IMR-90 (cell line): ENCODE data around the gene ZNF423. TPM values are rescaled to one million over a fixed set of nuclear protein-coding genes. Genes with fewer than 3 reads are reported as not detected.

Experiments used
- ATAC-seq: fragments of 200-7000 bp; cut with Tn5 transposase; 2 replicates; pipeline ENCODE4 v1.9.1; 2020; ENCODE audit warnings: low read depth, mild to moderate bottlenecking, moderate library complexity
- BruUV-seq: library from RNA; stranded (reverse); fragments of 400-500 nt; replicated peaks from 2 replicates; lab custom pipeline; 2021; lab: Mats Ljungman, UMichigan
- CTCF ChIA-PET: fragments of 300-600 bp; formaldehyde crosslinking; extraction: SDS; loops from one replicate; lab custom pipeline; 2021; ENCODE audit warnings: antibody characterized with exemption; lab: Yijun Ruan, JAX
- POLR2A ChIA-PET: fragments of 300-600 bp; sonication (Branson Sonifier 250); formaldehyde crosslinking; loops from one replicate; lab custom pipeline; 2022; ENCODE audit warnings: antibody characterized with exemption; ENCODE audit not compliant: unreplicated experiment; lab: Charles Lee
- DNase-seq: peaks from one replicate; pipeline ENCODE4 v3.0.0; 2013
- H2AFZ ChIP-seq: replicated peaks from 2 replicates; pipeline ENCODE3; 2013; ENCODE audit warnings: low read length, mild to moderate bottlenecking; ENCODE audit not compliant: poor library complexity
- H2AK5ac ChIP-seq: 2 replicates; pipeline ENCODE4 v1.6.1; 2013; ENCODE audit warnings: low read depth, low read length, inconsistent platforms
- H2AK9ac ChIP-seq: replicated peaks from 2 replicates; pipeline ENCODE3; 2013; ENCODE audit warnings: mild to moderate bottlenecking, low read depth, low read length, moderate library complexity; ENCODE audit not compliant: poor library complexity
- H2BK120ac ChIP-seq: 2 replicates; pipeline ENCODE4 v1.6.1; 2013; ENCODE audit warnings: low read depth, low read length, inconsistent platforms
- H2BK15ac ChIP-seq: 3 replicates; pipeline ENCODE4 v1.6.1; 2013; ENCODE audit warnings: low read depth, low read length, inconsistent platforms
- H2BK20ac ChIP-seq: 2 replicates; pipeline ENCODE4 v1.6.1; 2013; ENCODE audit warnings: low read depth, mild to moderate bottlenecking, inconsistent platforms, low read length, moderate library complexity
- H2BK5ac ChIP-seq: 2 replicates; pipeline ENCODE4 v1.6.1; 2013; ENCODE audit warnings: mild to moderate bottlenecking, low read depth, low read length, inconsistent platforms; ENCODE audit not compliant: poor library complexity, severe bottlenecking
- H3K14ac ChIP-seq: replicated peaks from 2 replicates; pipeline ENCODE4 v1.6.1; 2013; ENCODE audit warnings: low read depth, low read length, inconsistent platforms
- H3K18ac ChIP-seq: 2 replicates; pipeline ENCODE4 v1.6.1; 2013; ENCODE audit warnings: low read depth, low read length, control low read depth
- H3K23ac ChIP-seq: 2 replicates; pipeline ENCODE4 v1.6.1; 2013; ENCODE audit warnings: low read depth, low read length, inconsistent platforms
- H3K27ac ChIP-seq: 2 replicates; pipeline ENCODE4 v1.5.1; 2013; ENCODE audit warnings: mild to moderate bottlenecking, control low read depth, low read length; ENCODE audit not compliant: insufficient read depth
- H3K27me3 ChIP-seq: 2 replicates; pipeline ENCODE4 v1.6.1; 2013; ENCODE audit warnings: low read length; ENCODE audit not compliant: control insufficient read depth, insufficient read depth
- H3K36me3 ChIP-seq: 2 replicates; pipeline ENCODE4 v1.6.1; 2013; ENCODE audit warnings: low read length, mixed read lengths; ENCODE audit not compliant: control insufficient read depth, insufficient read depth
- H3K4ac ChIP-seq: 2 replicates; pipeline ENCODE4 v1.6.1; 2013; ENCODE audit warnings: low read depth, low read length, inconsistent platforms
- H3K4me1 ChIP-seq: 2 replicates; pipeline ENCODE4 v1.6.1; 2013; ENCODE audit warnings: low read length, mixed read lengths; ENCODE audit not compliant: control insufficient read depth, insufficient read depth
- H3K4me2 ChIP-seq: 2 replicates; pipeline ENCODE4 v1.6.1; 2013; ENCODE audit warnings: low read depth, mild to moderate bottlenecking, control low read depth, low read length, moderate library complexity
- H3K4me3 ChIP-seq: 2 replicates; pipeline ENCODE4 v1.5.1; 2013; ENCODE audit warnings: low read depth, mild to moderate bottlenecking, control low read depth, low read length, moderate library complexity; ENCODE audit not compliant: insufficient read depth
- H3K56ac ChIP-seq: 2 replicates; pipeline ENCODE4 v1.6.1; 2013; ENCODE audit warnings: low read length, inconsistent platforms; ENCODE audit not compliant: insufficient read depth; ENCODE audit errors: extremely low read depth
- H3K79me1 ChIP-seq, 2 experiments: 2 replicates each; pipeline ENCODE4 v1.6.1; 2013; ENCODE audit warnings: low read length in 2 of 2, inconsistent platforms in 1 of 2, low read depth in 1 of 2
- H3K9ac ChIP-seq: 2 replicates; pipeline ENCODE4 v1.6.1; 2013; ENCODE audit warnings: low read depth, low read length, control low read depth
- H3K9me1 ChIP-seq: 2 replicates; pipeline ENCODE4 v1.6.1; 2013; ENCODE audit warnings: low read length, inconsistent platforms; ENCODE audit not compliant: insufficient read depth
- H3K9me3 ChIP-seq: 2 replicates; pipeline ENCODE4 v1.6.1; 2013; ENCODE audit warnings: low read length; ENCODE audit not compliant: control insufficient read depth, insufficient read depth
- H4K20me1 ChIP-seq: 2 replicates; pipeline ENCODE4 v1.6.1; 2013; ENCODE audit warnings: low read length, inconsistent platforms; ENCODE audit not compliant: insufficient read depth
- H4K5ac ChIP-seq: 2 replicates; pipeline ENCODE4 v1.6.1; 2013; ENCODE audit warnings: mild to moderate bottlenecking, low read depth, low read length, control low read depth
- H4K8ac ChIP-seq, 2 experiments: 2 replicates each; pipeline ENCODE4 v1.6.1; 2013; ENCODE audit warnings: low read depth in 2 of 2, low read length in 2 of 2, control low read depth in 1 of 2, inconsistent platforms in 1 of 2
- H4K91ac ChIP-seq: 2 replicates; pipeline ENCODE4 v1.6.1; 2013; ENCODE audit warnings: low read depth, low read length, inconsistent platforms; ENCODE audit not compliant: insufficient read depth
- CEBPB ChIP-seq: IDR thresholded peaks from 2 replicates; pipeline ENCODE4 v1.6.1; 2012; ENCODE audit warnings: low read depth, low read length, improper control_type of control experiment
- CTCF ChIP-seq: conservative IDR thresholded peaks from 2 replicates; pipeline ENCODE4 v1.5.1; 2012; ENCODE audit warnings: mild to moderate bottlenecking, low read depth, low read length, improper control_type of control experiment
- ELK1 ChIP-seq: fragments of 150-350 bp; IDR thresholded peaks from 2 replicates; pipeline ENCODE4 v1.6.1; 2016; ENCODE audit warnings: low read depth, mild to moderate bottlenecking, low read length, moderate library complexity, borderline replicate concordance
- FOS ChIP-seq: fragments of 150-350 bp; IDR thresholded peaks from 2 replicates; pipeline ENCODE4 v1.6.1; 2016; ENCODE audit warnings: low read depth, low read length
- MAZ ChIP-seq: IDR thresholded peaks from 2 replicates; pipeline ENCODE4 v1.6.1; 2012; ENCODE audit warnings: low read depth, mild to moderate bottlenecking, low read length, improper control_type of control experiment, moderate library complexity, borderline replicate concordance
- MXI1 ChIP-seq: IDR thresholded peaks from 2 replicates; pipeline ENCODE4 v1.6.1; 2012; ENCODE audit warnings: low read depth, mild to moderate bottlenecking, low read length, moderate library complexity, borderline replicate concordance
- POLR2A ChIP-seq: IDR thresholded peaks from 2 replicates; pipeline ENCODE4 v1.6.1; 2012; ENCODE audit warnings: mild to moderate bottlenecking, low read depth, low read length
- RAD21 ChIP-seq: IDR thresholded peaks from 2 replicates; pipeline ENCODE4 v1.6.1; 2012; ENCODE audit warnings: low read length, improper control_type of control experiment
- RCOR1 ChIP-seq: IDR thresholded peaks from 2 replicates; pipeline ENCODE4 v1.6.1; 2012; ENCODE audit warnings: mild to moderate bottlenecking, low read length, improper control_type of control experiment; ENCODE audit not compliant: insufficient replicate concordance
- RFX5 ChIP-seq: IDR thresholded peaks from 2 replicates; pipeline ENCODE4 v1.8.0; 2012; ENCODE audit warnings: low read depth, mild to moderate bottlenecking, low read length, moderate library complexity
- SMC3 ChIP-seq: fragments of 150-350 bp; IDR thresholded peaks from 2 replicates; pipeline ENCODE4 v1.6.1; 2016; ENCODE audit warnings: low read depth, mild to moderate bottlenecking, antibody characterized with exemption, low read length, moderate library complexity
- USF2 ChIP-seq: fragments of 150-350 bp; IDR thresholded peaks from 2 replicates; pipeline ENCODE4 v1.6.1; 2017; ENCODE audit warnings: mild to moderate bottlenecking, antibody characterized with exemption, low read length, low read depth
- WGBS, 2 experiments: methylation state at CpG; one replicate each; pipeline versions ENCODE4 v1.1.5 to v1.1.7; 2013; ENCODE audit warnings: missing lambda C conversion rate in 2 of 2; ENCODE audit not compliant: insufficient read length in 1 of 2; ENCODE audit errors: extremely low coverage in 2 of 2; 5-methylcytosine and 5-hydroxymethylcytosine counted together
- dilution Hi-C: fragments of 300-500 bp; cut with HindIII; formaldehyde crosslinking; loops from one replicate; pipeline ENCODE4 v1.14.3; 2018; ENCODE audit warnings: low sequenced_read_pairs; ENCODE audit not compliant: unreplicated experiment
- in situ Hi-C: fragments of 300-500 bp; cut with MboI; formaldehyde crosslinking; loops from 3 replicates; pipeline ENCODE4 v1.14.3; 2019; ENCODE audit warnings: low sequenced_read_pairs, inconsistent platforms, mixed read lengths
- intact Hi-C: fragments of 100-400 bp; cut with micrococcal nuclease; formaldehyde crosslinking; loops from 2 replicates; pipeline ENCODE4 v1.10.0; 2022
- polyA plus RNA-seq, 3 experiments: library from polyadenylated mRNA; depleted of rRNA; stranded (reverse); fragments of >200 nt; gene quantifications; 2 replicates each; pipeline ENCODE4 v1.2.3, GENCODE V29; 2012; ENCODE audit warnings: low replicate concordance in 1 of 3
- total RNA-seq: library from RNA; depleted of rRNA; stranded (reverse); fragments of >200 nt; gene quantifications from 2 replicates; pipeline ENCODE4 v1.2.3, GENCODE V29; 2012

The ZNF423 gene
- total and polyA plus RNA-seq, 2 of the 4 experiments (the other 2 are of a cell fraction) = under 0.01 to 0.10 TPM

- dilution Hi-C loops = no loop called here
- H2AK9ac ChIP-seq = no peak overlapping the region
Observed at GRCh38 chr16:49455181-49455990, 400.5 kb downstream of the ZNF423 start.

More at GRCh38 chr16:49455181-49455990, 400.5 kb downstream of the ZNF423 start:
- Histone ChIP-seq H3K23ac (no peak overlapping the region), H2BK5ac (no peak overlapping the region), H4K91ac (no peak overlapping the region), H2BK120ac (no peak overlapping the region), H3K4me1 (no peaks in the 10 kb centered on the region), H2BK15ac (no peak overlapping the region), H3K9me1 (no peaks in the 10 kb centered on the region), H2AK5ac (no peak overlapping the region), H4K8ac (no peak overlapping the region), H3K27me3 (no peaks in the 10 kb centered on the region), H4K5ac (no peak overlapping the region), H3K36me3 (no peaks in the 10 kb centered on the region), H4K20me1 (no peaks in the 10 kb centered on the region), H2AFZ (no peak overlapping the region), H3K4me2 (no peak overlapping the region), H2BK20ac (no peak overlapping the region), H3K18ac (no peak overlapping the region), H3K9ac (no peak overlapping the region), H3K14ac (no peak overlapping the region), H3K4ac (no peak overlapping the region), H3K27ac (no peak overlapping the region), H3K4me3 (no peak overlapping the region), H3K79me1 (no peaks in the 10 kb centered on the region), H3K56ac (no peak overlapping the region), H3K9me3 (no peaks in the 10 kb centered on the region)
- no peak for ATAC-seq
- no TSS peak for BruUV-seq
- no peak for DNase-seq
- TF ChIP-seq MAZ = no peak
- TF ChIP-seq FOS = no peak
- TF ChIP-seq RCOR1 = no peak
- TF ChIP-seq CEBPB = no peak
- TF ChIP-seq SMC3 = no peak
- no peak for TF ChIP-seq ELK1
- no peak for TF ChIP-seq RFX5
- TF ChIP-seq POLR2A = no peak
- TF ChIP-seq USF2 = no peak
- no peak for TF ChIP-seq CTCF
- no peak for TF ChIP-seq RAD21
- no peak for TF ChIP-seq MXI1
- CTCF ChIA-PET = no interaction called here
- POLR2A ChIA-PET = no interaction called here
- intact Hi-C loops = no loop called here
- no CpG with 5 or more reads among the region's 11 CpGs for WGBS, 2 experiments
- in situ Hi-C loops = no loop called here
